SK-N-MC (cell line): ENCODE results near the gene CDH10.

ENCODE experiments used
- DNase-seq: peaks from one replicate; pipeline ENCODE4 v3.0.0-alpha.2; 2011; ENCODE audit warnings: low read depth, low spot score
- H3K27ac ChIP-seq: fragments of 200-600 bp; sonication (generic); 2 replicates; pipeline ENCODE4 v1.5.1; 2016; ENCODE audit warnings: mixed run types
- H3K36me3 ChIP-seq: fragments of 200-600 bp; sonication (generic); 2 replicates; pipeline ENCODE4 v1.6.1; 2017; ENCODE audit warnings: antibody characterized with exemption, low read length, mixed read lengths; ENCODE audit not compliant: insufficient read depth
- H3K4me3 ChIP-seq: fragments of 200-600 bp; sonication (generic); 2 replicates; pipeline ENCODE4 v1.5.1; 2016
- H3K9ac ChIP-seq: fragments of 200-600 bp; sonication (generic); 2 replicates; pipeline ENCODE4 v1.8.0; 2017; ENCODE audit warnings: mixed run types, mixed read lengths; ENCODE audit not compliant: insufficient read length
- H3K9me3 ChIP-seq: fragments of 200-600 bp; sonication (generic); 2 replicates; pipeline ENCODE4 v1.6.1; 2017; ENCODE audit warnings: low read depth, mild to moderate bottlenecking, antibody characterized with exemption, low read length, moderate library complexity, mixed read lengths
- EZH2 ChIP-seq: fragments of 200-600 bp; sonication (generic); IDR thresholded peaks from one replicate; pipeline ENCODE4 v1.6.1; 2017; ENCODE audit warnings: antibody characterized with exemption
- FOXP2 ChIP-seq: optimal IDR thresholded peaks from 2 replicates; pipeline ENCODE3; 2011; ENCODE audit warnings: mild to moderate bottlenecking, moderate library complexity; ENCODE audit not compliant: insufficient read depth; ENCODE audit errors: extremely low read length, control extremely low read depth
- POLR2AphosphoS5 ChIP-seq: IDR thresholded peaks from 2 replicates; pipeline ENCODE4 v1.6.1; 2012; ENCODE audit warnings: mild to moderate bottlenecking, low read depth, low read length, borderline replicate concordance

Gene CDH10

GRCh38 chr5:24623031-24623430 lies 21.7 kb downstream of the CDH10 start:
- Histone ChIP-seq H3K9ac (no peak overlapping the region), H3K4me3 (peak overlapping the region; percentile 46), H3K36me3 (no peaks in the 10 kb centered on the region), H3K27ac (peak overlapping the region; percentile 44), H3K9me3 (no peaks in the 10 kb centered on the region)
- TF ChIP-seq POLR2AphosphoS5 (no peak; the same call in 1 of the 2 replicates), EZH2 (no peak), FOXP2 (no peak)
- no peak for DNase-seq

GRCh38 chr5:24621792-24622191 lies 23.0 kb downstream of the CDH10 start:
- H3K36me3 ChIP-seq, result no peaks in the 10 kb centered on the region
- DNase-seq, result peak; percentile 71
- no peak for TF ChIP-seq EZH2
- TF ChIP-seq FOXP2, result no peak
- no peak for TF ChIP-seq POLR2AphosphoS5
- H3K27ac ChIP-seq, result no peak overlapping the region
- H3K4me3 ChIP-seq, result peak overlapping the region; percentile 3; the same call in 1 of the 2 replicates
- no peaks in the 10 kb centered on the region for H3K9me3 ChIP-seq
- no peak overlapping the region for H3K9ac ChIP-seq

DNA sequence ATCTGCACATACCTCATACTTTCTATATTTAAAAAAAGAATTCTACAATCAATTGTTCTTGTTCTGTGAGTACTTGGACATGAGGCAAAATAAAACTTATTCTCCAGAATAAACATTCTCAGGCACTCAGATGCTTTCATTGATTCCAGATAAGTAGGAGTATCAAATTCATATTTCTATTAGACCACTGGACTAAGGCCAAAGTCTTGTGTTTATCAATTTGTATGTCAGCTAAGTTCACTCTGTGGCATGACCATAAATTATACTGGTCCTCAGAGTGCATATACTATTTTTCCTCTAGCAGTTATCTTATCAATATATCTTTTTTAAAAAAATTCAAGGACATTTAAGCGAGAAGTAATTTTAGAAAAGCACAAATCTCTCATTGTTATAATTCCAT lies 28.2 kb downstream of the CDH10 start:
- Histone ChIP-seq H3K36me3 (no peaks in the 10 kb centered on the region), H3K27ac (no peak overlapping the region), H3K9ac (no peak overlapping the region), H3K4me3 (no peak overlapping the region), H3K9me3 (no peaks in the 10 kb centered on the region)
- DNase-seq, result no peak
- no peak for TF ChIP-seq POLR2AphosphoS5
- no peak for TF ChIP-seq EZH2
- TF ChIP-seq FOXP2, result no peak

DNA sequence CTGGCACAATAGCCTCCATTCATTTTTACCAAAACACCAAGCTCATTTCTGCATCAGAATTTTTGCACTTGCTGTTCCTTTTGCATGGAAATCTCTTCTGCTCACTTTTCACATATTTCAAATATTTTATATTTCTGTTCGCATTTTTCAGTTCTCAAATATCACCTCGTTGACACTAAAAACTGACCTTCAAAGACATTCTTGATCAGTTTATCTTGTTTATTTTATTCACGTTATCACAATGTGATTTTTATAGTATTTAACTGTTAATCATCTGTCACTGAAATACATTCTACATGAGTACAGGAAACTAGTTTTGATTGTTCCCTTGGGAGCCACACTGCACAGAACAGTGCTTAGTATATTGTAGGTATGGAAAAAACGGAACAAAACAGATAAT lies 29.6 kb downstream of the CDH10 start:
- no peaks in the 10 kb centered on the region for H3K36me3 ChIP-seq
- H3K9me3 ChIP-seq, result no peaks in the 10 kb centered on the region
- H3K9ac ChIP-seq, result no peak overlapping the region
- H3K27ac ChIP-seq, result no peak overlapping the region
- TF ChIP-seq POLR2AphosphoS5 (no peak), EZH2 (no peak), FOXP2 (no peak)
- H3K4me3 ChIP-seq, result no peak overlapping the region
- DNase-seq, result no peak

GRCh38 chr5:24609706-24610105 lies 35.1 kb downstream of the CDH10 start:
- H3K27ac ChIP-seq, result no peak overlapping the region
- H3K4me3 ChIP-seq, result no peak overlapping the region
- no peak for DNase-seq
- H3K36me3 ChIP-seq, result no peaks in the 10 kb centered on the region
- TF ChIP-seq POLR2AphosphoS5 (no peak), EZH2 (no peak), FOXP2 (no peak)
- H3K9me3 ChIP-seq, result no peaks in the 10 kb centered on the region
- H3K9ac ChIP-seq, result no peak overlapping the region

- Histone ChIP-seq H3K36me3 (no peaks in the 10 kb centered on the region), H3K9ac (no peak overlapping the region), H3K4me3 (no peak overlapping the region), H3K27ac (no peak overlapping the region), H3K9me3 (no peaks in the 10 kb centered on the region)
- DNase-seq, result no peak
- no peak for TF ChIP-seq EZH2
- no peak for TF ChIP-seq FOXP2
- no peak for TF ChIP-seq POLR2AphosphoS5
Measured at GRCh38 chr5:24606971-24607370, 37.8 kb downstream of the CDH10 start.

DNA sequence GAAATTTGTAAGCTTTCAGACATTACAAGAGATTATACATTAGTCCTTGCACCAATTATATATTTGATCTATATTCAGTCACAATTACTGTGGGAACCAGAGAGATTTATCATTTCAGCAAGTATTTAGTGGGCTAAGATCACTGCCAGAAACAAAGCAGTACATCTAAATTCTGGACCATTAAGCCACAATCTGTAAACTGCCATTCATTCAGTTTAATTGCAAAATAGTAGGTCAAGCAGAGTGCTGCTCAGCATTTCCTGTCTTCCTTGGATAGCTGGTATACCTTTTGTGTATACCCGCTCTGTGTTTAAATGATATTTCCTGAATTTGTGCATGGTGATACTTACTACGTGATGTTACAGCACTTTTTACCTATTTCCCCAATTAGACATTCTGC lies 42.6 kb downstream of the CDH10 start:
- no peak for DNase-seq
- no peak overlapping the region for H3K9ac ChIP-seq
- TF ChIP-seq FOXP2, result no peak
- TF ChIP-seq POLR2AphosphoS5, result no peak
- no peak for TF ChIP-seq EZH2
- no peaks in the 10 kb centered on the region for H3K9me3 ChIP-seq
- H3K27ac ChIP-seq, result no peak overlapping the region
- H3K4me3 ChIP-seq, result no peak overlapping the region
- H3K36me3 ChIP-seq, result no peaks in the 10 kb centered on the region

- no peak for DNase-seq
- no peaks in the 10 kb centered on the region for H3K36me3 ChIP-seq
- H3K4me3 ChIP-seq, result no peak overlapping the region
- no peaks in the 10 kb centered on the region for H3K9me3 ChIP-seq
- no peak overlapping the region for H3K9ac ChIP-seq
- H3K27ac ChIP-seq, result no peak overlapping the region
- TF ChIP-seq EZH2 (no peak), FOXP2 (no peak), POLR2AphosphoS5 (no peak)
Measured at GRCh38 chr5:24598956-24599355, 45.8 kb downstream of the CDH10 start.

- Histone ChIP-seq H3K27ac (0 out of 2 replicates have a peak overlapping the region, but pooled peaks have one; percentile 31), H3K9me3 (no peaks in the 10 kb centered on the region), H3K9ac (no peak overlapping the region), H3K4me3 (no peak overlapping the region), H3K36me3 (no peaks in the 10 kb centered on the region)
- DNase-seq, result no peak
- TF ChIP-seq EZH2, result no peak
- no peak for TF ChIP-seq POLR2AphosphoS5
- no peak for TF ChIP-seq FOXP2
Measured at GRCh38 chr5:24595329-24595728, 49.4 kb downstream of the CDH10 start.
